ENCODE measurements around the gene HJV. TPM values are rescaled to one million over a fixed set of nuclear protein-coding genes. Genes with fewer than 3 reads are reported as not detected.

The HJV gene
- total RNA-seq, 1 donor: not detected

- peak overlapping the region; percentile 99 for H3K4me3 ChIP-seq (ENCODE audit: low read depth, low read length)
- DNase-seq (ENCODE audit: low read depth): no peak
- TF ChIP-seq CTCF (IDR thresholded peaks at IDR 0.05; ENCODE audit: insufficient read depth, low read depth, low read length): no peak
Observed at GRCh38 chr1:145995148-145995881, 26.2 kb downstream of the HJV start.

- H3K4me3 ChIP-seq (ENCODE audit: low read depth, low read length): peak overlapping the region; percentile 99
- no peak for DNase-seq (ENCODE audit: low read depth)
- TF ChIP-seq CTCF (IDR thresholded peaks at IDR 0.05; ENCODE audit: insufficient read depth, low read depth, low read length): no peak
Observed at GRCh38 chr1:145994391-145995120, 27.0 kb downstream of the HJV start.

GRCh38 chr1:145993618-145994390 is 27.7 kb downstream of the HJV start:
- no peak for TF ChIP-seq CTCF (IDR thresholded peaks at IDR 0.05; ENCODE audit: insufficient read depth, low read depth, low read length)
- DNase-seq (ENCODE audit: low read depth): no peak
- peak overlapping the region; percentile 99 for H3K4me3 ChIP-seq (ENCODE audit: low read depth, low read length)

- H3K4me3 ChIP-seq (ENCODE audit: low read depth, low read length): peak overlapping the region; percentile 99
Observed at GRCh38 chr1:145992958-145993617, 28.4 kb downstream of the HJV start.

GRCh38 chr1:145992502-145992936 is 29.0 kb downstream of the HJV start:
- no peak for TF ChIP-seq CTCF (IDR thresholded peaks at IDR 0.05; ENCODE audit: insufficient read depth, low read depth, low read length)
- peak overlapping the region; percentile 99 for H3K4me3 ChIP-seq (ENCODE audit: low read depth, low read length)
- no peak for DNase-seq (ENCODE audit: low read depth)

More at GRCh38 chr1:145992958-145993617, 28.4 kb downstream of the HJV start:
- DNase-seq (ENCODE audit: low read depth): no peak
- TF ChIP-seq CTCF (IDR thresholded peaks at IDR 0.05; ENCODE audit: insufficient read depth, low read depth, low read length): no peak

- peak overlapping the region; percentile 99 for H3K4me3 ChIP-seq (ENCODE audit: low read depth, low read length)
- peak; percentile 53 for DNase-seq (ENCODE audit: low read depth)
- TF ChIP-seq CTCF (IDR thresholded peaks at IDR 0.05; ENCODE audit: insufficient read depth, low read depth, low read length): no peak
Observed at GRCh38 chr1:145991735-145992412, 29.7 kb downstream of the HJV start.

Data from fibroblast of villous mesenchyme (primary cell).